Lower leg skin (tissue), 4 donors: Measurements from ENCODE around the gene CYP26B1. TPM values are rescaled to one million over a fixed set of nuclear protein-coding genes. Genes with fewer than 3 reads are reported as not detected.

ENCODE experiments used
- DNase-seq, 2 donors: peaks; one replicate each; pipeline ENCODE4 v3.0.0-alpha.2; 2019; ENCODE audit warnings: low spot score in 2 of 2
- H3K4me3 ChIP-seq: fragments of 200-600 bp; sonication (generic); 2 replicates; pipeline ENCODE4 v1.5.1; 2017; ENCODE audit warnings: mild to moderate bottlenecking, low read depth; ENCODE audit not compliant: poor library complexity, severe bottlenecking
- CTCF ChIP-seq, 3 donors: fragments of 450-650 bp; IDR thresholded peaks; one replicate each; pipeline ENCODE4 v1.5.1; 2016; ENCODE audit warnings: antibody characterized with exemption in 3 of 3, mild to moderate bottlenecking in 3 of 3, moderate library complexity in 2 of 3
- POLR2A ChIP-seq, 2 donors: fragments of 450-650 bp; IDR thresholded peaks; one replicate each; pipeline ENCODE4 v1.6.1; 2016 to 2017; ENCODE audit warnings: antibody characterized with exemption in 2 of 2, mild to moderate bottlenecking in 1 of 2, moderate library complexity in 1 of 2
- WGBS, 2 donors: methylation state at CpG; one replicate each; pipeline ENCODE4 v1.1.5; 2018; 5-methylcytosine and 5-hydroxymethylcytosine counted together
- intact Hi-C: fragments of 100-400 bp; cut with DNase I; formaldehyde crosslinking; loops from one replicate; pipeline ENCODE4 v1.15.0; 2023; ENCODE audit warnings: low total_unique reads
- total RNA-seq, 4 donors: library from RNA; depleted of rRNA; stranded (reverse); fragments of >200 nt; gene quantifications; one replicate each; pipeline ENCODE4 v1.1.0, GENCODE V29; 2016

Gene CYP26B1
- total RNA-seq, 4 donors from 2014 or later: 51.6 to 93.0 (median 73.6) TPM

DNA sequence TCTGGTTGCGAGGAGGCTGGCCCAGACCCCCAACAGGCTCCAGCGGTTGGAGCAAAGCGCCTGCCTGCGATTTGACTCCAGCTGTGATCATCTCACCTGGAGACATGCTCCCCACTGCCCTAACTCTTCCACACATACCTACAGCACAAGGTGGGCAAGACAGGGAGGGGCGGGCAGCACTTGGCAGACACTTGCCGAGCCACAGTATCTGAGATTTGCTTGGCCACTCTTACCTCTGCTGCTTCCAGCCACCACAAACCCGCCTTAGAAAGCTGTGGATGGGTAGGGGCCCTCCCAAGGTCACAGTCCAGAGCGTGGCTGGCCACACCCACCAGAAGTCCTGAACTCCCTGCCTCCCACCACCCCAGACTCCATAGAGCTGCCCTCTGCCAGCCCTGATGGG is 8.2 kb downstream of the CYP26B1 start:
- TF ChIP-seq CTCF (IDR thresholded peaks at IDR 0.05) (no peak), POLR2A (IDR thresholded peaks at IDR 0.05) (no peak)
- DNase-seq: peak in 1 of 2 donors; percentile 82
- 77 to 91% methylated on average over 7 to 8 of the region's 8 CpGs for WGBS, 2 donors
- no peak overlapping the region for H3K4me3 ChIP-seq
- intact Hi-C loops: no loop called here

DNA sequence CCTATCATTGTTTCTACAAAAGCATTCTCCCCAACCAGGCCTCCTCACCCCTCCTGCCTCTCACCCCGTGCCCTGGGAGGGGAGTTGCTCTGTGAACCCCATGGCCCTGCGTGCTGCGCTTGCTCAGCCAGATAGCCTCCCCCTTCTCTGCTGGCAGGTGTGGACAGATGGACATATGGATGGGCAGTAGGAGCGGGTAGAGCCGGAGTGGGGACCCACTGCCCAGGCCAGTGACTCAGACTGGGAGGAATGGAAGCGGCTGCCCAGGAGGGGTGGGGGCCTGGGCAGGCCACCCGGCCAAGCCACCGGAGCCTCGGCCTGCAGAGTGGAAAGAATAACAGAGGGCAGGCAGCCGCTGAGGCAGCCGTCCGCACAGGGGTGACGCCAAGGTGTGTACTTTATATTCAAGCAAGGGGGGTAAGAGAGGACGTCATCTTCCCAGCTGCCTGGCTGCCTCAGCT is 8.7 kb downstream of the CYP26B1 start:
- no peak overlapping the region for H3K4me3 ChIP-seq
- 68 to 74% methylated on average over 14 of the region's 14 CpGs for WGBS, 2 donors
- intact Hi-C loops: no loop called here
- peak in 1 of 2 donors; percentile 81 for DNase-seq
- TF ChIP-seq CTCF (IDR thresholded peaks at IDR 0.05) (no peak), POLR2A (IDR thresholded peaks at IDR 0.05) (no peak)

GRCh38 chr2:72138011-72138881 is 9.4 kb downstream of the CYP26B1 start:
- H3K4me3 ChIP-seq: no peak overlapping the region
- WGBS, 2 donors: 58 to 77% methylated on average over 20 to 22 of the region's 24 CpGs
- TF ChIP-seq POLR2A (IDR thresholded peaks at IDR 0.05): no peak
- peak in 1 of 2 donors; percentile 83 for DNase-seq
- intact Hi-C loops: no loop called here

- intact Hi-C loops: no loop called here
- DNase-seq: peak in 1 of 2 donors; percentile 91
- H3K4me3 ChIP-seq: no peak overlapping the region
- no peak for TF ChIP-seq CTCF (IDR thresholded peaks at IDR 0.05)
- TF ChIP-seq POLR2A (IDR thresholded peaks at IDR 0.05): no peak
- WGBS, 2 donors: 29 to 43% methylated on average over 7 to 10 of the region's 10 CpGs
These were observed 10.1 kb downstream of the CYP26B1 start for GRCh38 chr2:72137498-72138010.

DNA sequence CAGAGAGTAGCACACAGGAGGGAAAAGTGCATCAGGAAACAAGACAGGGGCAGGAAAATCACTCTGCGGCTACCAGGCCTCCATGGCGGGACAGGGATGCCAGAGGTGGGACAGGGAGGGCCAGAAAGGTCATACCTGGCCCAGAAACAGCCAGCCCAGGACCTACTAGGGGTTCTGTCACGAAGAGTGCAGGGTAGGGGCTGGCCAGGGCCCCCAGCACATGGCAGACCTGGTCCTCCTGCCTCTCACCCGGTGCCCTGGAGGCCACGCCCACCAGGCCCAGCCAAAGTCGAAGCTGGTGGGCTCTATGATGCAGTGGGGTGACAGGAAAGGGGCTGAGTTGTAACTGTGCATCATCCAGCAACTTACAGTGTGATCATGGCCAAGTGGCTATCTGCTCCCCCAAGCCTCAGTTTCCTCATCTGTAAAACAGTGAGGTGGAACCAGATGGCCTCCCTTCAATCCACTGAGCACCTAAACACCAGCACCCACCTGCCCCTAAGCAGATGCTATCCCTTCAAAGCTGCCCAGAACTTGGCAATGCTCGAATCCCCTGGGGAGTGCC is 10.6 kb downstream of the CYP26B1 start:
- 61 to 72% methylated on average over 5 to 6 of the region's 7 CpGs for WGBS, 2 donors
- peak in 1 of 2 donors; percentile 69 for DNase-seq
- no peak overlapping the region for H3K4me3 ChIP-seq
- intact Hi-C loops: no loop called here
- TF ChIP-seq POLR2A (IDR thresholded peaks at IDR 0.05) (no peak), CTCF (IDR thresholded peaks at IDR 0.05) (no peak)

- no peak overlapping the region for H3K4me3 ChIP-seq
- DNase-seq: peak in 1 of 2 donors; percentile 76
- intact Hi-C loops: no loop called here
- 76 to 78% methylated on average over 10 of the region's 10 CpGs for WGBS, 2 donors
- no peak for TF ChIP-seq CTCF (IDR thresholded peaks at IDR 0.05)
- no peak for TF ChIP-seq POLR2A (IDR thresholded peaks at IDR 0.05)
These were observed 11.3 kb downstream of the CYP26B1 start for GRCh38 chr2:72136331-72136730.
